Astrocyte of the cerebellum (primary cell): ENCODE measurements around the gene SYMPK.

Source experiments
- DNase-seq: peaks from one replicate; pipeline ENCODE4 v3.0.0-alpha.2; 2011; ENCODE audit warnings: low read depth
- H3K4me3 ChIP-seq: 2 replicates; pipeline ENCODE4 v1.5.1; 2011; ENCODE audit warnings: mild to moderate bottlenecking, low read depth, low read length, moderate library complexity
- CTCF ChIP-seq: IDR thresholded peaks from 2 replicates; pipeline ENCODE4 v1.5.1; 2012; ENCODE audit warnings: low read length, low read depth, moderate library complexity, mild to moderate bottlenecking; ENCODE audit errors: missing control alignments
- in situ Hi-C: cut with HindIII; loops from 2 replicates; pipeline ENCODE4 v1.10.0; 2017; ENCODE audit warnings: low sequenced_read_pairs

SYMPK gene

GRCh38 chr19:45862564-45863334 is at the start of gene SYMPK:
Gene SYMPK (minus strand): TSS chr19:45863147. CDS start chr19:45854495, 8,652 bp downstream.
- in situ Hi-C loops = no loop called here
- H3K4me3 ChIP-seq = peak within 1 kb of the TSS; percentile 63
- no peak for TF ChIP-seq CTCF
- DNase-seq = peak; percentile 96

- in situ Hi-C loops = no loop called here
- DNase-seq = no peak
- no peak for TF ChIP-seq CTCF
Measured at GRCh38 chr19:45911291-45911690, 48.3 kb upstream of the SYMPK start.

GRCh38 chr19:45908956-45909355 is 46.0 kb upstream of the SYMPK start:
- no peak for DNase-seq
- no peak for TF ChIP-seq CTCF
- in situ Hi-C loops = no loop called here
- no peak overlapping the region for H3K4me3 ChIP-seq

More at GRCh38 chr19:45911291-45911690, 48.3 kb upstream of the SYMPK start:
- H3K4me3 ChIP-seq = no peak overlapping the region

- no peak overlapping the region for H3K4me3 ChIP-seq
- no peak for DNase-seq
- in situ Hi-C loops = no loop called here
- no peak for TF ChIP-seq CTCF
Measured at GRCh38 chr19:45906221-45906620, 43.3 kb upstream of the SYMPK start.

GRCh38 chr19:45905011-45905410 is 42.1 kb upstream of the SYMPK start:
- in situ Hi-C loops = no loop called here
- no peak for TF ChIP-seq CTCF
- DNase-seq = no peak
- H3K4me3 ChIP-seq = no peak overlapping the region

- DNase-seq = peak; percentile 91
- peak overlapping the region; percentile 78 for H3K4me3 ChIP-seq
- in situ Hi-C loops = no loop called here
- no peak for TF ChIP-seq CTCF
Measured at GRCh38 chr19:45902651-45903625, 40.0 kb upstream of the SYMPK start.
